NCI-H2227 (cell line): Measurements from ENCODE around the gene CHAF1A.

ENCODE experiments used
- DNase-seq: peaks from one replicate; lab custom pipeline; 2025; ENCODE audit not compliant: unreplicated experiment; lab: John Stamatoyannopoulos, UW

Gene CHAF1A

GRCh38 chr19:4482721-4483364 lies 80.4 kb downstream of the CHAF1A start:
- no peak for DNase-seq

GRCh38 chr19:4483385-4483784 lies 80.9 kb downstream of the CHAF1A start:
- DNase-seq = no peak

DNA sequence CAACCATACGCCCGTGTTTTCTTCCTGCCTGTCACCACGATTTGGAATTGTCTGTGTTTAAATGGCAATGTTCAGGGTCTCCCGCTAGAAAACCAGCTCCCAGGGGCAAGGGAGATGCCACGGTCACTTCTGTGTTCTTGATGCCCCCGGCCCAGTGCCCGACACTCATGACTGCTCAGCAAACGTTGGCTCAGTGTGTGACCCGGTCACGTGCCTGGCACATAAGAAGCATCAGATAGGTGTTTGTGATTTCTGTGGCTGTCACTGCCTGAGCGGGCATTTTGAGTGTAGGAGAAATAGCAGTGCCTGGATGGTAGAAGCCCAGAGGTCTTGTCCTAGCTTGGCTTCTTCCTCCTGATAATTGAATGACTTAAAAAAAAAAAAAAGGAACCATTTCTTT lies 85.1 kb downstream of the CHAF1A start:
- DNase-seq = no peak

DNA sequence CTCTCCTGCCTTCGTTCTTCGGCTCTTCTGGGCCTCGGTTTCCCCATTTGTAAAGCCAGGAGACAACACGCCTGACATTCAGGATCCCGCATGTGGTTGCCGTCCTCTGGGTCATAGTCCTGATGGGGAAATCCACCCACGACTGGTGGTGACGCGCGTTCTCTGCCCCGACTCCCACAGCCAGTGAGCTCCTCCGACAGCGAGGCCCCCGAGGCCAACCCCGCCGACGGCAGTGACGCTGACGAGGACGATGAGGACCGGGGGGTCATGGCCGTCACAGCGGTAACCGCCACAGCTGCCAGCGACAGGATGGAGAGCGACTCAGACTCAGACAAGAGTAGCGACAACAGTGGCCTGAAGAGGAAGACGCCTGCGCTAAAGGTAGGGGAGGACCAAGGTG lies 86.1 kb downstream of the CHAF1A start:
- no peak for DNase-seq

DNA sequence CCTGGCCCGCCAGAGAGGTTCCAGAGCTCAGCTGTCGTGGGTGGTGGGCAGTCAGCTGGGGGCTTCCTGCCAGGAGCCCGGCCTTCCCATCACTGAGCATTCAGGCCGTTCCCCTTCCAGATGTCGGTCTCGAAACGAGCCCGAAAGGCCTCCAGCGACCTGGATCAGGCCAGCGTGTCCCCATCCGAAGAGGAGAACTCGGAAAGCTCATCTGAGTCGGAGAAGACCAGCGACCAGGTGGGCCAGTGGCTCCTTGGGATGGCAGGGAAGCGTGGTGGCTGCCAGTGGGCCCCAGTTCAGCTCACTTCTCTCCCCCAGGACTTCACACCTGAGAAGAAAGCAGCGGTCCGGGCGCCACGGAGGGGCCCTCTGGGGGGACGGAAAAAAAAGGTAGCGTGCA lies 89.0 kb downstream of the CHAF1A start:
- no peak for DNase-seq

GRCh38 chr19:4492337-4493103 lies 90.1 kb downstream of the CHAF1A start:
- DNase-seq = no peak
